GM18873 (cell line): ENCODE data around the gene PSMA6.
"Not testable (repeated sequence)": the region's sequence is repeated elsewhere in the genome, so short reads cannot be mapped to it uniquely, and the experiment has no call there.

ENCODE experiments used
- ATAC-seq: cut with Tn5 transposase; IDR thresholded peaks from one replicate; pipeline ENCODE4 v1.9.1; 2021; ENCODE audit warnings: mild to moderate bottlenecking, moderate library complexity, moderate number of reproducible peaks; ENCODE audit not compliant: unreplicated experiment, low FRiP score

The PSMA6 gene

DNA sequence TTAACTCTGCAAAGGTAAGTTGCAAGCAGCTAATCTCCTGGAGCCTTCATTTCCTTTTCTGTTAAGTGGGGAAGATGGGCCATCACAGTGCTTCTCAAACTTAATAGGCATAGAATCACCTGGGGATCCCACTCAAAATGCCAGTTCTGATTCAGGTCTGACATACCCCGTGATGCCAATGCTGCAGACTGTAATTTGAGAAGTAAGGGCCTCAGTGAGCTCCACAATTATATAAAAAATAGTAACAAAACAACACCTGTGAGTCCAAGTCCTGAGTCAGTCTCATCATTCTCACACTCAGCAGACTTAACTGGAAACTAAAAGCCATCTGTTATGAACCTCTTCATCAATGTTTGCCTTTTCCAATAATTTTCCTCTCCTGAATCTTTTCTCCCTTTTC lies 10.8 kb upstream of the PSMA6 start:
- ATAC-seq = no peak

GRCh38 chr14:35284506-35284905 lies 7.7 kb upstream of the PSMA6 start:
- ATAC-seq = no peak

- peak; percentile 70 for ATAC-seq
Observed at GRCh38 chr14:35285168-35286002, 6.8 kb upstream of the PSMA6 start.

- no peak for ATAC-seq
Observed at GRCh38 chr14:35286003-35286600, 6.1 kb upstream of the PSMA6 start.

DNA sequence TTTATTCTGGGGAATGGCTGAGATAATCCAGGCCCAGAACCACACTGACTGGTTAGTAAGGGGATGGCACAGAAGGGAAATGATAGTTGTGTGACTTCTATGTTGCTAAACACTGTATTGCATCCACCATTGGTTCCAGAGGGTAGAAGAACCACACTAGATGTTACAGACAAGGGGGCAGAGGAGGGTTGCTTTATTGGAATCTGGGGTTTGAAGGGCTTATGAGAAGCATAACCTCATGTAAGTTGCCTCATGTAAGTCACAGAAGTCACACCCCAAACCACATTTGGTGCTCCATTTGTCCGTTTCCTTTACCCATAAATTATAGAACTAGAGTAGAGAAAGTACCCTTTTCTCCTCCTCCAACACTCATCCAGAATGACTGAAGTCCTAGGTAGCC lies 5.5 kb upstream of the PSMA6 start:
- ATAC-seq = no peak

DNA sequence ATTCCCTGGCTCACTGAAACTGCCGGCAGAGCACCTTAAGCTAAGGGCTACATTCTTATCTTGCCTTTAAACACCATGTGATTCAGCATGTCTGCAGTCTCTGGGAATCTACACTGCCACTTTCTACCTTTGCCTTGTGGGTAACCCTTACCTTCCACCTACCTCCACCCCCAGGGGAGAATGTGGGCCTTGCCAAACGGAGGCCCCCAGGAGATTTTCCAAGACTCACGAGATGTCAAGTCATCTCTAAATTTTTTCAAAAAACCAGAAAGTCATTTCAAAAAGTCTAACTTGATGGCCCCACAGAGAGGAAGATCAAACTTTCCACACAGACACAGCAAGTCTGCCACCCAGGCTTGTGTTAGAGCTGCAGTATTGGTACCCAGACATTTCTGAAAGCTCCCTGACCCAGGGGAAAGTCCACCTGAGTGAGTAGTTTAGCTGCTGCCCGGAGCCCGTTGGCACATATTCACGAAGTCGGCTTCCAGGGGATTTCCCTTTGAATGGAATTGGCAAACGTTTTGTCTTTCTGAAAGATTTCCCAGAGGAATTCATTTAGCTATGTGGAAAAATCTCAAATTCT lies 4.7 kb upstream of the PSMA6 start:
- ATAC-seq = no peak

DNA sequence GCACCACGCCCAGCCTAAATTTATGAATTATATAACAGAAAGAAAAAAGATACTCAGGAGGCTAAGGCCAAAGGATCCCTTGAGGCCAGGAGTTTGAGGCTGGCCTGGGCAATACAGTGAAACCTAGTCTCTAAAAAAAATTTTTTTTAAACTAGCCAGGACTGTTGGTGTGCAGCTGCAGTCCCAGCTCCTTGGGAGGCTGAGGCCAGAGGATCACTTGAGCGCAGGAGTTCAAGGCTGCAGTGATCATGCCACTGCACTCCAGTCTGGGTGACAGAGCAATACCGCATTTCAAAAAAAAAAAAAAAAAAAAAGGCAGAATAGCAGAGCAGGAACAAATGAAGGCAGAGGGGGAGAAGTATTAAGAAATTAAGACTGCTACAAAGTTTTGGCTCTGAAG lies 2.6 kb upstream of the PSMA6 start:
- ATAC-seq = no peak

- ATAC-seq = peak; percentile 17
Observed at GRCh38 chr14:35292770-35293561, 784 bp downstream of the PSMA6 start.

- no peak for ATAC-seq
Observed at GRCh38 chr14:35295845-35296161, 3.6 kb downstream of the PSMA6 start.

GRCh38 chr14:35296545-35296944 lies 4.4 kb downstream of the PSMA6 start:
- ATAC-seq = no peak

DNA sequence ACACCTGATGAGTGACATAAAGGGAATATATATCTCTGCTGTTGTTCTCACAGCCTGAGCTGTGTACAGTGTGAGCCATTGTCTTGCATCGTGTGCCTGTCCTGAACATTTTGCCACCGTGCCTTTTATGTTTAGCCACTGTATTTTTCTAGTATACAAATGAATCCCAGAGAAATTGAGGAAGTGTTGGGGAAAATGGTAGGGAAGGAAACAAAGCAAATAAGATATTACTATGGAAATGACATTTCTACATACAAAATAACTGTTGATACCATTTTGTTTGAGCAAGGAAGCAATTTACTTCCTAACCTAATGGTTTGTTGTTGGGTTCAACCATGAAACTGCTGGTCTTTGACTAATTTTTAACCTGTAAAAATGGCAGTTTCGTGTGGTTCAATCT lies 5.5 kb downstream of the PSMA6 start:
- ATAC-seq = no peak

- no peak for ATAC-seq
Observed at GRCh38 chr14:35298351-35298750, 6.2 kb downstream of the PSMA6 start.

DNA sequence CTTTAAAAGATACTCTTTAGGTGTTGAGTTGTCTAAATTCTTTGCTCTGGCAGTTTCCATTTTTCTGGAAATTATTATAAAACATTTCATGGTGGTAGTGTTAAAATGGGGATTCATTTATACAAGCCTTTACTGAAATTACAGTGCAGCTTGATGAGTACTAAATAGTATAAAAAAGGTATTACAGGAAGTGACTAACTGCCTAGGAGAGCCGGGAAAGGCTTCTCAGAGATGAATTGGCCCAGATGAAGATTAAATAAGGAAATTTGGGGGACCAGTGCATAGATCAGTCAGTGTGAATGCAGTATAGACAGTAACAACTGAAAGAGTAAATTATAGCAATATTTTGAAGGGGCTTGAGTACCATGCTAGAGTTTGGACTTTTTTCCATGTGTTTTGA lies 7.5 kb downstream of the PSMA6 start:
- no peak for ATAC-seq

- no peak for ATAC-seq
Observed at GRCh38 chr14:35300228-35300627, 8.0 kb downstream of the PSMA6 start.

- ATAC-seq = not testable (repeated sequence)
Observed at GRCh38 chr14:35301334-35301733, 9.2 kb downstream of the PSMA6 start.

DNA sequence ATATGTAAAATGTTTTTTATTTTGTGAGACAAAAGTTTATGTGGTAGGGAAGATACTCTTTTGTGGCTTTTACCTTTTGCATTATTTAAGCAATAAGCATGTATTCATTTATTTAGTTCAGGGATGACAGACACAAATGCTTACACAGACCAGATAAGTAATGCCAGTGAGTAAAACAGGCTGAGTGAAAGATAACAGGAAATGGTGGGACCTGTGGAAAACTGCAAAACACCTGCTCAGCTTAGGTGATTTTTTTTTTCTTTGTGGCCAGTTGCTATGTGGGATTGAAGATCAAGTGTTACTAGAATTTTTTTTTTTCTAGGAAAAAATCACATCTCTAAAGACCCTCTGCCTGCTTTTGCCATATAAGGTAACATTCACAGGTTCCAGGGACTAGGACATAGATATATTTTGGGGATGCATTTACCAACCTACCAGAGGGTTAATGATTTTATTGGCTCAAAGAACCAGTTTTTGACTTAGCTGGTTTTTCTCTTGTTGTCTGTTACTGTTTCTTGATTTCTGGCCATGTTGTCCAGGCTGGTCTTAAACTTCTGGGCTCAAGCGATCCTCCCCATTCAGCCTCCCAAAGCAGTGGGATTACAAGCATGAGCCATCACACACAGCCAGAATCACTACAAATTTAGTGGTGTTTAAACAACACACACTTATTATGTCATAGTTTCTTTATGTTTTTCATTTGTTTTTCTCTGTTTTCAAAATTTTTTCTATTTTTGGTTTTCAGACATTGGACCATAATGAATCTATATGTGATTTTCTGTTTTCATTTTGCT lies 9.8 kb downstream of the PSMA6 start:
- no peak for ATAC-seq

- no peak for ATAC-seq
Observed at GRCh38 chr14:35303149-35303935, 11.2 kb downstream of the PSMA6 start.

GRCh38 chr14:35304812-35305462 lies 12.8 kb downstream of the PSMA6 start:
- ATAC-seq = no peak

- ATAC-seq = no peak
Observed at GRCh38 chr14:35305633-35306032, 13.5 kb downstream of the PSMA6 start.
